Pancreas (tissue), 10 donors: ENCODE measurements around the gene NR1H4. TPM values are rescaled to one million over a fixed set of nuclear protein-coding genes. Genes with fewer than 3 reads are reported as not detected.

Experiments used
- ATAC-seq, 4 donors: fragments of 200-7000 bp; cut with Tn5 transposase; one replicate each; pipeline versions ENCODE4 v1.8.0 to v1.9.1; 2020; ENCODE audit warnings: mild to moderate bottlenecking in 4 of 4, moderate library complexity in 4 of 4
- DNase-seq, 6 donors: peaks; one replicate each; pipeline ENCODE4 v3.0.0-alpha.2; 2020
- FAIRE-seq: peaks from 2 replicates; lab custom pipeline; 2012; peaks lifted over from hg19 to GRCh38; lab: Jason Lieb, UNC
- H3K27ac ChIP-seq, 4 donors: fragments of 200-600 bp; sonication (generic); 1 replicate in 3 of 4; 2 replicates in 1 of 4; pipeline versions ENCODE4 v1.5.0 to v1.8.0; 2020
- H3K27me3 ChIP-seq, 4 donors: fragments of 200-600 bp; one replicate each; pipeline ENCODE4 v1.8.0; 2021
- H3K36me3 ChIP-seq, 3 donors: fragments of 200-600 bp; sonication (generic) in 1 of 3; one replicate each; pipeline versions ENCODE4 v1.5.0 to v1.8.0; 2020 to 2021
- H3K4me1 ChIP-seq, 3 donors: fragments of 200-600 bp; one replicate each; pipeline ENCODE4 v1.8.0; 2021
- H3K4me3 ChIP-seq, 4 donors: fragments of 200-600 bp; sonication (generic) in 2 of 4; one replicate each; pipeline versions ENCODE4 v1.5.0 to v1.8.0; 2020 to 2021
- H3K9me3 ChIP-seq, 4 donors: fragments of 200-600 bp; one replicate each; pipeline ENCODE4 v1.8.0; 2021
- WGBS, 2 donors: extraction: QIAGEN DNeasy Blood & Tissue Kit; methylation state at CpG; one replicate each; pipeline ENCODE4 v1.1.7; 2013; 5-methylcytosine and 5-hydroxymethylcytosine counted together
- intact Hi-C, 3 donors: fragments of 100-400 bp; cut with DNase I; formaldehyde crosslinking; loops; one replicate each; pipeline versions ENCODE4 v1.11.1 to v1.14.2; 2022
- polyA plus RNA-seq, 2 donors: library from polyadenylated mRNA; stranded (reverse); fragments of 200-250 nt; gene quantifications; one replicate each; pipeline ENCODE4 v1.2.3, GENCODE V29; 2013
- total RNA-seq, 6 donors: library from RNA; stranded (reverse); fragmentation: NEBNext Ultra II Directional in 4 of 6; extraction: Animal tissue kit (Norgen Biotek cat#: 25700) in 4 of 6; gene quantifications; one replicate each; pipeline versions ENCODE4 v1.2.1 to v1.2.4, GENCODE V29; 2021 to 2023
- TF ChIP-seq, protein P1 (sequence below), 4 donors: fragments of 200-600 bp; sonication (generic) in 3 of 4; IDR thresholded peaks; one replicate each; pipeline versions ENCODE4 v1.5.0 to v1.8.0; 2021; ENCODE audit warnings: antibody characterized with exemption in 4 of 4
- donor health status: healthy with polysubstance abuse.
- donor health status: DM: no; HTN: no; CAD: no; lungs with moderate emphysema.
- donor health status: DM: no; HTN: no; CAD: no.
- donor health status: control.
- donor health status: control.
- donor health status: Bipolar disorder and iron deficiency.
- donor health status: DM: yes; HTN: yes; CAD: no.
- donor health status: DM: no; HTN: no; CAD: no.
- donor health status: DM: no; HTN: no; CAD: no.
- donor health status: DM: yes; HTN: yes; CAD: no.

The NR1H4 gene
- total and polyA plus RNA-seq, 8 donors, result 1.1 to 9.2 (median 2.8) TPM

DNA sequence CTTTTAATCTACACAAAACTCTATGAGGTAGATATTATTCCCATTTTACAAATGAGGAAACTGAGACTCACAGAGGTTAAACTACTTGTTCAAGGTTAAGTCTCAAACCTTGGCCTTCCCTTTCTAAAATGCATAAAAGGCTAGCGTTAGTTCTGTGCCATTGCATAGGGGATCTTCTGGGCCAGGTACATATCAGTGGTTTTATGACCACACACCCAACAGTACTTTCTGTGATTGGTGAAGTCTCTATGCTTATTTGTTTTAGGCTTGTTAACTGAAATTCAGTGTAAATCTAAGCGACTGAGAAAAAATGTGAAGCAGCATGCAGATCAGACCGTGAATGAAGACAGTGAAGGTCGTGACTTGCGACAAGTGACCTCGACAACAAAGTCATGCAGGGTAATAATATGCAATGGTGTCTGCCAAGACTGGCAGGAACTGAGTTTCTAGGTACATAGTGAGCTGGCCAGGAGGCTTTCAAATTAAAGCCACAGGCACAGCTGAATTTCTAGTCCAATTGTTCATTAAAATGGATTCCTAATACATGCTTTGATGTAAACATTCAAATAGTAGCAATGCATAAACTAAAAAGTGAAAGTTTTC, 61.1 kb downstream of the NR1H4 start:
- 39 to 49% methylated on average over 6 of the region's 6 CpGs for WGBS, 2 donors
- H3K4me3 ChIP-seq, result no peak overlapping the region

DNA sequence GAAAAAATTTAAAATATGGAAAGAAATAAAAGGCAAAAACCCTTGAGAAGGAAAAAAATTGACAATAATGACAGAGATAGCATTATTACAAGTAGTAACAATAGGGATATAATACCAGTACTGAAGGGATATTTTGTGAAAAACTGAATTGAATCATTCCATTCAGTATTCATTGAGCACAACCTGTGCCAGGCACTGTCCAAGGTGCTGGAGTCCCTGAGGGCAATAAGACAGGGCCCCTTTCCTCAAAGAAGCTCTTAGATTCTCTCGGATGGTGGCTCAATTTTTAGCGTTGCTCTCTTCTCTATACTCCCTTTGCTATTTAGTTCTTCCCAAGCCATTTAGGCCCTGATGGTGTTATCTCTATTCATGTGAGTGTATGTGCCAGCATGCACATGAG, 65.5 kb downstream of the NR1H4 start:
- 28 to 30% methylated on average over 2 of the region's 2 CpGs for WGBS, 2 donors
- Histone ChIP-seq H3K36me3 (no peaks in the 10 kb centered on the region), H3K4me3 (no peak overlapping the region), H3K9me3 (no peaks in the 10 kb centered on the region), H3K27me3 (peaks cover 0 to 6% (median 0%) of the 10 kb centered on the region in 4 donors), H3K4me1 (no peaks in the 10 kb centered on the region), H3K27ac (no peak overlapping the region)
- FAIRE-seq (no peak), ATAC-seq (peak in 1 of 4 donors; percentile 60), DNase-seq (peak in 1 of 6 donors; percentile 29)
- intact Hi-C loops, result no loop called here
- TF ChIP-seq, protein P1, sequence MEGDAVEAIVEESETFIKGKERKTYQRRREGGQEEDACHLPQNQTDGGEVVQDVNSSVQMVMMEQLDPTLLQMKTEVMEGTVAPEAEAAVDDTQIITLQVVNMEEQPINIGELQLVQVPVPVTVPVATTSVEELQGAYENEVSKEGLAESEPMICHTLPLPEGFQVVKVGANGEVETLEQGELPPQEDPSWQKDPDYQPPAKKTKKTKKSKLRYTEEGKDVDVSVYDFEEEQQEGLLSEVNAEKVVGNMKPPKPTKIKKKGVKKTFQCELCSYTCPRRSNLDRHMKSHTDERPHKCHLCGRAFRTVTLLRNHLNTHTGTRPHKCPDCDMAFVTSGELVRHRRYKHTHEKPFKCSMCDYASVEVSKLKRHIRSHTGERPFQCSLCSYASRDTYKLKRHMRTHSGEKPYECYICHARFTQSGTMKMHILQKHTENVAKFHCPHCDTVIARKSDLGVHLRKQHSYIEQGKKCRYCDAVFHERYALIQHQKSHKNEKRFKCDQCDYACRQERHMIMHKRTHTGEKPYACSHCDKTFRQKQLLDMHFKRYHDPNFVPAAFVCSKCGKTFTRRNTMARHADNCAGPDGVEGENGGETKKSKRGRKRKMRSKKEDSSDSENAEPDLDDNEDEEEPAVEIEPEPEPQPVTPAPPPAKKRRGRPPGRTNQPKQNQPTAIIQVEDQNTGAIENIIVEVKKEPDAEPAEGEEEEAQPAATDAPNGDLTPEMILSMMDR (IDR thresholded peaks at IDR 0.05), result no peak

More for the DNA sequence above, 61.1 kb downstream of the NR1H4 start:
- intact Hi-C loops, result no loop called here
- Histone ChIP-seq H3K27ac (no peak overlapping the region), H3K4me1 (no peaks in the 10 kb centered on the region), H3K9me3 (no peaks in the 10 kb centered on the region), H3K36me3 (no peaks in the 10 kb centered on the region), H3K27me3 (peaks cover 0 to 6% (median 0%) of the 10 kb centered on the region in 4 donors)
- FAIRE-seq, result no peak
- no peak for ATAC-seq
- no peak for DNase-seq
- TF ChIP-seq, protein P1 (IDR thresholded peaks at IDR 0.05), result no peak

DNA sequence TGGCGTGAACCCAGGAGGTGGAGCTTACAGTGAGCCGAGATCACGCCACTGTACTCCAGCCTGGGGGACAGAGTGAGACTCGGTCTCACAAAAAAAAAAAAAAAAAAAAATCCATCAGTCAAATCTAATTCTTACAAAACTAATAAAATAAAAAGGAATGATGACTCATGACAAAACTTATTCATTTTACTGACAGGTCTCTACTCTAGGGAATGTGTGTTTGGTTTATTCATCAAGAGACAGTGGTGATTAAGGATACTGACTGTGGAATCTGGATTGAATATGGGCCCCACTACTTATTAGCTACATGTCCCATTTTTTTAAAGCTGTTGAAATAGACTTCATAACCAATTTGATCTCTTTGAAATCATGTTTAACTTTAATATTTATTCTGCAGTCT, 70.5 kb downstream of the NR1H4 start:
- ATAC-seq (no peak), DNase-seq (no peak), FAIRE-seq (no peak)
- Histone ChIP-seq H3K27ac (no peak overlapping the region), H3K4me3 (no peak overlapping the region), H3K4me1 (no peaks in the 10 kb centered on the region), H3K36me3 (no peaks in the 10 kb centered on the region), H3K9me3 (no peaks in the 10 kb centered on the region), H3K27me3 (no peaks in the 10 kb centered on the region)
- TF ChIP-seq, protein P1 (IDR thresholded peaks at IDR 0.05), result no peak
- intact Hi-C loops, result loop anchor here in 2 of 3 donors (10.0 kb wide), 2 partner anchors 179 to 309 kb away; no protein-coding TSS in a partner anchor
- WGBS, 2 donors, result 75 to 88% methylated on average over 4 of the region's 4 CpGs

DNA sequence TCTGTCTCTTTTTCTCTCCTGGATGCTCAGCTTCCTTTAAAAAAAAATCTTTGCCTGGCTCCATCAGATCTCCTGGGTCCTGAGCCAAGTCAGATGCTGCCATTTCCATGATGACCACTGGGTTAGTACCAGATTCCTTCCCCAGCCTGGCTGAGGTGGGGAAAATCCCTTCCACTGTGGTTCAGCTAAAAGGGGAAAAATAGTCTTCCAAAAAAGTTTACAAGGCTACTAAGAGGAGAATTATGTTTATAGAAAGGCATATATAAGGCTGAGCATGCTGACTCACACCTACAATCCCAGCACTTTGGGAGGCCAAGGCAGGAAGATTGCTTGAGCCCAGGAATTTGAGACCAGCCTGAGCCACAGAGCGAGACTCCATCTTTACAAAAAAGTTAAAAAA, 71.4 kb downstream of the NR1H4 start:
- WGBS, 2 donors, result 96 to 100% methylated on average over 1 of the region's 1 CpG
- H3K9me3 ChIP-seq, result no peaks in the 10 kb centered on the region
- no peak for FAIRE-seq
- TF ChIP-seq, protein P1 (IDR thresholded peaks at IDR 0.05), result no peak
- intact Hi-C loops, result loop anchor here in 2 of 3 donors (10.0 kb wide), 2 partner anchors 180 to 310 kb away; no protein-coding TSS in a partner anchor
- H3K4me1 ChIP-seq, result no peaks in the 10 kb centered on the region
- no peaks in the 10 kb centered on the region for H3K36me3 ChIP-seq
- DNase-seq, result no peak
- H3K4me3 ChIP-seq, result no peak overlapping the region
- no peak overlapping the region for H3K27ac ChIP-seq
- no peak for ATAC-seq
- H3K27me3 ChIP-seq, result no peaks in the 10 kb centered on the region

DNA sequence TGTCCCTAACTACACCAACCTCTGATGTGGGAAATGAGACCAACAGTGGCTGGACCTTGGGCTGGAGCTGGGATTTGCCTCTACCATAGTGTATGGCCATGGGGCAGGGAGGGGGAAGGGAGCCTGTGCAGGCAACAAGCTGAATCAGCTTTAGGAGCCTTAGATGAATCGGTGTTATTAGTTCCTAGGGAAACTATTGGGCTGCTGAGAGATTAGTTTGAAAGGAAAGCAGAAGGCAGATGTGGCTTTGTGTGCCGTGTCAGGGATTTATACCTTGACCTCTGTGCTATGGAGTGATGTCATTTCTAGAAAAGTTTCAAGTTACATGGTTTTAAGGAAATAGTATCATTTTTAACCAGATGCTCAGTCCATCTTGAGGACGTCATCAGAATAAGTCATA, 80.3 kb downstream of the NR1H4 start:
- H3K4me1 ChIP-seq, result peaks cover 6 to 11% (median 9%) of the 10 kb centered on the region in 3 donors
- FAIRE-seq (no peak), DNase-seq (no peak), ATAC-seq (peak in 3 of 4 donors; percentile 31 to 52 (median 36))
- intact Hi-C loops, result loop anchor here in 1 of 3 donors (10.0 kb wide), 1 partner anchor 319 kb away; no protein-coding TSS in a partner anchor
- no peak overlapping the region for H3K27ac ChIP-seq
- WGBS, 2 donors, result 49 to 59% methylated on average over 3 of the region's 3 CpGs
- no peaks in the 10 kb centered on the region for H3K27me3 ChIP-seq
- H3K36me3 ChIP-seq, result no peaks in the 10 kb centered on the region
- no peaks in the 10 kb centered on the region for H3K9me3 ChIP-seq
- no peak overlapping the region for H3K4me3 ChIP-seq
- TF ChIP-seq, protein P1 (IDR thresholded peaks at IDR 0.05), result no peak
